HEK293 (cell line): ENCODE results near the gene MAP3K7.

Source experiments
- CTCF ChIA-PET: fragments of 350-600 bp; formaldehyde crosslinking; extraction: SDS; loops from one replicate; lab custom pipeline; 2021; ENCODE audit warnings: antibody characterized with exemption; lab: Yijun Ruan, JAX
- POLR2A ChIA-PET: fragments of 300-600 bp; formaldehyde crosslinking; extraction: SDS; loops from one replicate; lab custom pipeline; 2020; ENCODE audit warnings: antibody characterized with exemption, inconsistent platforms; lab: Yijun Ruan, JAX
- H3K27ac ChIP-seq: fragments of 200-500 bp; sonication (Bioruptor generic); 2 replicates; pipeline ENCODE4 v1.5.1; 2014; ENCODE audit warnings: low read depth, low read length, control low read depth, inconsistent platforms; ENCODE audit errors: extremely low read depth
- H3K36me3 ChIP-seq, 2 experiments: fragments of 200-500 bp in 1 of 2; sonication (Bioruptor generic) in 1 of 2; 1 replicate in 1 of 2; 2 replicates in 1 of 2; pipeline ENCODE4 v1.5.1; 2014 to 2017; ENCODE audit warnings: inconsistent platforms in 2 of 2, low read length in 2 of 2; ENCODE audit not compliant: control insufficient read depth in 2 of 2, insufficient read depth in 1 of 2
- H3K4me1 ChIP-seq: fragments of 200-500 bp; sonication (Bioruptor generic); 2 replicates; pipeline ENCODE4 v1.5.1; 2014; ENCODE audit warnings: mild to moderate bottlenecking, low read length, inconsistent platforms; ENCODE audit not compliant: control insufficient read depth, insufficient read depth
- H3K4me3 ChIP-seq: 2 replicates; pipeline ENCODE4 v1.5.1; 2011; ENCODE audit warnings: low read depth, mild to moderate bottlenecking, control low read depth, low read length, moderate library complexity
- H3K9me3 ChIP-seq: fragments of 200-500 bp; sonication (Bioruptor generic); 2 replicates; pipeline ENCODE4 v1.5.1; 2014; ENCODE audit warnings: low read depth, low read length, inconsistent platforms; ENCODE audit not compliant: control insufficient read depth, insufficient read depth
- KLF7 ChIP-seq: fragments of 450-650 bp; formaldehyde crosslinking; IDR thresholded peaks from 2 replicates; pipeline ENCODE4 v1.5.1; 2016; ENCODE audit warnings: missing biosample characterization, missing genetic modification characterization, borderline replicate concordance
- MZF1 ChIP-seq: fragments of 450-650 bp; formaldehyde crosslinking; IDR thresholded peaks from 2 replicates; pipeline ENCODE4 v1.5.1; 2017; ENCODE audit warnings: missing biosample characterization, missing genetic modification characterization, borderline replicate concordance
- ZBTB11 ChIP-seq: fragments of 450-650 bp; formaldehyde crosslinking; conservative IDR thresholded peaks from 2 replicates; pipeline ENCODE4 v1.5.1; 2016; ENCODE audit warnings: low read depth, missing biosample characterization, missing genetic modification characterization
- ZBTB44 ChIP-seq: fragments of 450-650 bp; IDR thresholded peaks from 2 replicates; pipeline ENCODE4 v1.5.1; 2018; ENCODE audit warnings: missing biosample characterization, mild to moderate bottlenecking, missing genetic modification characterization
- ZEB2 ChIP-seq: fragments of 450-650 bp; formaldehyde crosslinking; IDR thresholded peaks from 2 replicates; pipeline ENCODE4 v1.5.1; 2016; ENCODE audit warnings: missing biosample characterization, missing genetic modification characterization
- ZNF155 ChIP-seq: fragments of 450-650 bp; formaldehyde crosslinking; IDR thresholded peaks from 2 replicates; pipeline ENCODE4 v1.5.1; 2016; ENCODE audit warnings: missing biosample characterization, missing genetic modification characterization
- ZNF174 ChIP-seq: fragments of 450-650 bp; formaldehyde crosslinking; IDR thresholded peaks from 2 replicates; pipeline ENCODE4 v1.5.0; 2017; ENCODE audit warnings: missing biosample characterization, mild to moderate bottlenecking, missing genetic modification characterization
- ZNF18 ChIP-seq: fragments of 450-650 bp; formaldehyde crosslinking; IDR thresholded peaks from 2 replicates; pipeline ENCODE4 v1.5.1; 2016; ENCODE audit warnings: missing biosample characterization, missing genetic modification characterization
- ZNF221 ChIP-seq: fragments of 450-650 bp; formaldehyde crosslinking; IDR thresholded peaks from 2 replicates; pipeline ENCODE4 v1.5.1; 2017; ENCODE audit warnings: missing biosample characterization, missing genetic modification characterization, borderline replicate concordance
- ZNF274 ChIP-seq, 2 experiments: fragments of 200-500 bp in 1 of 2; fragments of 450-650 bp in 1 of 2; sonication (Bioruptor generic) in 1 of 2; formaldehyde crosslinking in 1 of 2; IDR thresholded peaks; 2 replicates each; pipeline versions ENCODE4 v1.5.1 to v1.6.1; 2014 to 2016; ENCODE audit warnings: borderline replicate concordance in 1 of 2, inconsistent platforms in 1 of 2, low read length in 1 of 2, missing biosample characterization in 1 of 2, missing genetic modification characterization in 1 of 2
- ZNF311 ChIP-seq: fragments of 450-650 bp; formaldehyde crosslinking; IDR thresholded peaks from 2 replicates; pipeline ENCODE4 v1.5.1; 2017; ENCODE audit warnings: missing biosample characterization, missing genetic modification characterization, borderline replicate concordance
- ZNF416 ChIP-seq: fragments of 450-650 bp; formaldehyde crosslinking; IDR thresholded peaks from 2 replicates; pipeline ENCODE4 v1.5.1; 2016; ENCODE audit warnings: missing biosample characterization, missing genetic modification characterization
- ZNF501 ChIP-seq: fragments of 450-650 bp; formaldehyde crosslinking; IDR thresholded peaks from 2 replicates; pipeline ENCODE4 v1.5.1; 2016; ENCODE audit warnings: missing biosample characterization, missing genetic modification characterization
- ZNF529 ChIP-seq: fragments of 450-650 bp; formaldehyde crosslinking; IDR thresholded peaks from 2 replicates; pipeline ENCODE4 v1.5.1; 2017; ENCODE audit warnings: missing genetic modification characterization, missing biosample characterization; ENCODE audit not compliant: insufficient replicate concordance
- ZNF548 ChIP-seq: fragments of 450-650 bp; formaldehyde crosslinking; IDR thresholded peaks from 2 replicates; pipeline ENCODE4 v1.5.1; 2016; ENCODE audit warnings: missing biosample characterization, missing genetic modification characterization
- ZNF555 ChIP-seq: fragments of 450-650 bp; formaldehyde crosslinking; conservative IDR thresholded peaks from 2 replicates; pipeline ENCODE4 v1.5.1; 2017; ENCODE audit warnings: missing biosample characterization, mild to moderate bottlenecking, missing genetic modification characterization, inconsistent platforms
- ZNF571 ChIP-seq: fragments of 450-650 bp; formaldehyde crosslinking; IDR thresholded peaks from 2 replicates; pipeline ENCODE4 v1.5.0; 2017; ENCODE audit warnings: missing biosample characterization, missing genetic modification characterization
- ZNF600 ChIP-seq: fragments of 450-650 bp; formaldehyde crosslinking; IDR thresholded peaks from 2 replicates; pipeline ENCODE4 v1.5.1; 2016; ENCODE audit warnings: missing biosample characterization, missing genetic modification characterization
- ZNF677 ChIP-seq: fragments of 450-650 bp; IDR thresholded peaks from 2 replicates; pipeline ENCODE4 v1.5.0; 2018; ENCODE audit warnings: missing biosample characterization, mild to moderate bottlenecking, missing genetic modification characterization, moderate library complexity
- ZNF76 ChIP-seq: fragments of 450-650 bp; formaldehyde crosslinking; IDR thresholded peaks from 2 replicates; pipeline ENCODE4; 2016; ENCODE audit warnings: low read depth, missing biosample characterization, missing genetic modification characterization, borderline replicate concordance
- ZNF785 ChIP-seq: fragments of 450-650 bp; formaldehyde crosslinking; IDR thresholded peaks from 2 replicates; pipeline ENCODE4 v1.5.1; 2016; ENCODE audit warnings: missing biosample characterization, missing genetic modification characterization
- TF ChIP-seq, protein P1 (sequence below): fragments of 450-650 bp; formaldehyde crosslinking; IDR thresholded peaks from 2 replicates; pipeline ENCODE4 v1.5.1; 2016; ENCODE audit warnings: missing biosample characterization, missing genetic modification characterization
- TF ChIP-seq, protein P2 (sequence below): fragments of 450-650 bp; formaldehyde crosslinking; IDR thresholded peaks from 2 replicates; pipeline ENCODE4 v1.5.1; 2016; ENCODE audit warnings: missing biosample characterization, missing genetic modification characterization

Gene MAP3K7

GRCh38 chr6:90523779-90524310, 63.0 kb downstream of the MAP3K7 start:
- Histone ChIP-seq H3K4me1 (no peaks in the 10 kb centered on the region), H3K9me3 (no peaks in the 10 kb centered on the region), H3K36me3 (peaks cover 2 to 53% of the 10 kb centered on the region in 2 experiments), H3K27ac (no peak overlapping the region), H3K4me3 (no peak overlapping the region)
- ChIA-PET CTCF (interaction anchor here (0.5 kb wide), 1 partner anchor 464 kb away, joined by 3 read pairs; no protein-coding TSS in a partner anchor), POLR2A (no interaction called here)
- TF ChIP-seq, protein P1, sequence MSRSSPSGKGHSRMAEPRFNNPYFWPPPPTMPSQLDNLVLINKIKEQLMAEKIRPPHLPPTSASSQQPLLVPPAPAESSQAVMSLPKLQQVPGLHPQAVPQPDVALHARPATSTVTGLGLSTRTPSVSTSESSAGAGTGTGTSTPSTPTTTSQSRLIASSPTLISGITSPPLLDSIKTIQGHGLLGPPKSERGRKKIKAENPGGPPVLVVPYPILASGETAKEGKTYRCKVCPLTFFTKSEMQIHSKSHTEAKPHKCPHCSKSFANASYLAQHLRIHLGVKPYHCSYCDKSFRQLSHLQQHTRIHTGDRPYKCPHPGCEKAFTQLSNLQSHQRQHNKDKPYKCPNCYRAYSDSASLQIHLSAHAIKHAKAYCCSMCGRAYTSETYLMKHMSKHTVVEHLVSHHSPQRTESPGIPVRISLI (tag by site-specific recombination): no peak
- TF ChIP-seq ZNF174 (tag by site-specific recombination) (no peak), ZNF18 (tag by site-specific recombination) (no peak), ZNF221 (tag by site-specific recombination) (no peak), ZNF548 (no peak), ZNF501 (no peak), ZNF311 (tag by site-specific recombination) (no peak), ZNF555 (tag by site-specific recombination) (no peak), ZNF571 (tag by site-specific recombination) (no peak)
- TF ChIP-seq, protein P2, sequence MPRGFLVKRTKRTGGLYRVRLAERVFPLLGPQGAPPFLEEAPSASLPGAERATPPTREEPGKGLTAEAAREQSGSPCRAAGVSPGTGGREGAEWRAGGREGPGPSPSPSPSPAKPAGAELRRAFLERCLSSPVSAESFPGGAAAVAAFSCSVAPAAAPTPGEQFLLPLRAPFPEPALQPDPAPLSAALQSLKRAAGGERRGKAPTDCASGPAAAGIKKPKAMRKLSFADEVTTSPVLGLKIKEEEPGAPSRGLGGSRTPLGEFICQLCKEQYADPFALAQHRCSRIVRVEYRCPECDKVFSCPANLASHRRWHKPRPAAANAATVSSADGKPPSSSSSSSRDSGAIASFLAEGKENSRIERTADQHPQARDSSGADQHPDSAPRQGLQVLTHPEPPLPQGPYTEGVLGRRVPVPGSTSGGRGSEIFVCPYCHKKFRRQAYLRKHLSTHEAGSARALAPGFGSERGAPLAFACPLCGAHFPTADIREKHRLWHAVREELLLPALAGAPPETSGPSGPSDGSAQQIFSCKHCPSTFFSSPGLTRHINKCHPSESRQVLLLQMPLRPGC (tag by site-specific recombination): no peak

GRCh38 chr6:90521955-90522354, 64.9 kb downstream of the MAP3K7 start:
- ChIA-PET POLR2A (no interaction called here), CTCF (interaction anchor here (0.6 kb wide), 1 partner anchor 1177 kb away, joined by 3 read pairs; no protein-coding TSS in a partner anchor)
- peaks cover 10 to 56% of the 10 kb centered on the region in 2 experiments; a peak in 2 of 3 replicates for H3K36me3 ChIP-seq

More at GRCh38 chr6:90521955-90522354, 64.9 kb downstream of the MAP3K7 start:
- H3K27ac ChIP-seq: no peak overlapping the region
- H3K9me3 ChIP-seq: no peaks in the 10 kb centered on the region
- H3K4me1 ChIP-seq: no peaks in the 10 kb centered on the region
- H3K4me3 ChIP-seq: no peak overlapping the region
- TF ChIP-seq ZNF600 (tag by site-specific recombination) (no peak), ZNF677 (tag by site-specific recombination) (no peak), ZEB2 (tag by site-specific recombination) (no peak), MZF1 (tag by site-specific recombination) (no peak), ZNF785 (tag by site-specific recombination) (no peak), ZNF274 (IDR thresholded peaks at IDR 0.05; ENCODE audit: low read length) (no peak), ZNF274 (tag by site-specific recombination; IDR thresholded peaks at IDR 0.05; ENCODE audit: borderline replicate concordance) (no peak), ZBTB44 (no peak), KLF7 (tag by site-specific recombination) (no peak), ZNF76 (no peak), ZNF311 (tag by site-specific recombination) (no peak), ZNF221 (tag by site-specific recombination) (no peak), ZBTB11 (tag by site-specific recombination) (no peak), ZNF416 (tag by site-specific recombination) (no peak), ZNF155 (tag by site-specific recombination) (no peak), ZNF529 (no peak), ZNF555 (tag by site-specific recombination) (no peak)
- TF ChIP-seq, all 188 proteins: peak for 0
